WTC11 (cell line): ENCODE data around the gene AGAP3. TPM values are rescaled to one million over a fixed set of nuclear protein-coding genes. Genes with fewer than 3 reads are reported as not detected.

ENCODE experiments used
- ATAC-seq: fragments of 200-7000 bp; cut with Tn5 transposase; 2 replicates; pipeline ENCODE4 v1.10.0; 2021; ENCODE audit warnings: mild to moderate bottlenecking, moderate library complexity
- CTCF ChIA-PET: fragments of 300-600 bp; sonication (Branson Sonifier 250); formaldehyde crosslinking; loops from one replicate; lab custom pipeline; 2021; ENCODE audit warnings: antibody characterized with exemption; lab: Charles Lee
- POLR2A ChIA-PET: fragments of 350-600 bp; sonication (Branson Sonifier 250); formaldehyde crosslinking; loops from one replicate; lab custom pipeline; 2021; ENCODE audit warnings: antibody characterized with exemption; lab: Charles Lee
- DNase-seq: peaks from one replicate; pipeline ENCODE4 v3.0.0; 2021; ENCODE audit warnings: low spot score
- H3K27ac Mint-ChIP-seq: 2 replicates; pipeline ENCODE4 v1.8.0; 2021; ENCODE audit warnings: mixed read lengths
- H3K27me3 Mint-ChIP-seq: 2 replicates; pipeline ENCODE4 v1.8.0; 2021; ENCODE audit warnings: low read depth, mild to moderate bottlenecking, moderate library complexity, mixed read lengths
- H3K36me3 Mint-ChIP-seq: 2 replicates; pipeline ENCODE4 v1.8.0; 2021; ENCODE audit warnings: mixed read lengths
- H3K4me1 Mint-ChIP-seq: 2 replicates; pipeline ENCODE4 v1.8.0; 2022; ENCODE audit warnings: mixed read lengths
- H3K4me3 Mint-ChIP-seq: 2 replicates; pipeline ENCODE4 v1.8.0; 2021; ENCODE audit warnings: mild to moderate bottlenecking, moderate library complexity, mixed read lengths
- H3K9me3 Mint-ChIP-seq: 2 replicates; pipeline ENCODE4 v1.8.0; 2021; ENCODE audit warnings: mixed read lengths
- ELF4 ChIP-seq: sonication (generic); formaldehyde crosslinking; IDR thresholded peaks from 2 replicates; pipeline ENCODE4 v1.8.1; 2022; ENCODE audit warnings: low read depth, mild to moderate bottlenecking, moderate library complexity, missing genetic modification reagents
- FOXJ3 ChIP-seq: sonication (generic); formaldehyde crosslinking; IDR thresholded peaks from 2 replicates; pipeline ENCODE4 v1.9.0; 2021; ENCODE audit warnings: missing genetic modification reagents, mild to moderate bottlenecking, borderline replicate concordance
- GABPB1 ChIP-seq: sonication (generic); formaldehyde crosslinking; IDR thresholded peaks from 2 replicates; pipeline ENCODE4 v1.8.1; 2023; ENCODE audit warnings: mild to moderate bottlenecking, missing genetic modification reagents
- HMGA2 ChIP-seq: fragments of 250-450 bp; sonication (Bioruptor Pico); IDR thresholded peaks from 2 replicates; pipeline ENCODE4 v1.4.0; 2021; ENCODE audit warnings: mild to moderate bottlenecking, moderate library complexity
- JAZF1 ChIP-seq: fragments of 250-450 bp; sonication (Bioruptor Pico); IDR thresholded peaks from 2 replicates; pipeline ENCODE4 v1.9.0; 2021; ENCODE audit warnings: moderate library complexity, mild to moderate bottlenecking, inconsistent platforms
- JUN ChIP-seq: sonication (generic); formaldehyde crosslinking; IDR thresholded peaks from 2 replicates; pipeline ENCODE4 v1.8.0; 2023; ENCODE audit warnings: mild to moderate bottlenecking, missing genetic modification reagents
- MYBL2 ChIP-seq: sonication (generic); formaldehyde crosslinking; IDR thresholded peaks from 2 replicates; pipeline ENCODE4 v1.8.1; 2023; ENCODE audit warnings: mild to moderate bottlenecking, moderate library complexity, missing genetic modification reagents
- NR3C1 ChIP-seq: sonication (generic); formaldehyde crosslinking; conservative IDR thresholded peaks from 2 replicates; pipeline ENCODE4 v1.8.1; 2023; ENCODE audit warnings: low read depth, mild to moderate bottlenecking, missing genetic modification reagents
- SMAD3 ChIP-seq: sonication (generic); formaldehyde crosslinking; IDR thresholded peaks from 2 replicates; pipeline ENCODE4 v1.8.0; 2022; ENCODE audit warnings: missing genetic modification reagents, mild to moderate bottlenecking, borderline replicate concordance
- TCF7 ChIP-seq: sonication (generic); formaldehyde crosslinking; IDR thresholded peaks from 2 replicates; pipeline ENCODE4 v1.8.0; 2022; ENCODE audit warnings: mild to moderate bottlenecking, low read depth, missing genetic modification reagents, moderate library complexity
- TP53 ChIP-seq: sonication (generic); formaldehyde crosslinking; IDR thresholded peaks from 2 replicates; pipeline ENCODE4 v1.8.1; 2023; ENCODE audit warnings: mild to moderate bottlenecking, missing genetic modification reagents
- ZBTB21 ChIP-seq: sonication (generic); formaldehyde crosslinking; IDR thresholded peaks from 2 replicates; pipeline ENCODE4 v1.8.1; 2023; ENCODE audit warnings: mild to moderate bottlenecking, missing genetic modification reagents, borderline replicate concordance
- ZNF416 ChIP-seq: fragments of 250-450 bp; sonication (Bioruptor Pico); IDR thresholded peaks from 2 replicates; pipeline ENCODE4 v1.9.0; 2021; ENCODE audit warnings: mild to moderate bottlenecking, inconsistent platforms
- total RNA-seq: library from RNA; stranded (reverse); gene quantifications from 3 replicates; pipeline ENCODE4 v1.2.3, GENCODE V29; 2021
- TF ChIP-seq, protein P1 (sequence below): sonication (generic); formaldehyde crosslinking; IDR thresholded peaks from 2 replicates; pipeline ENCODE4 v1.8.1; 2022; ENCODE audit warnings: low read depth, mild to moderate bottlenecking, moderate library complexity, missing genetic modification reagents, borderline replicate concordance
- TF ChIP-seq, protein P2 (sequence below): sonication (generic); formaldehyde crosslinking; IDR thresholded peaks from 2 replicates; pipeline ENCODE4 v1.8.1; 2022; ENCODE audit warnings: missing genetic modification reagents, borderline replicate concordance
- TF ChIP-seq, protein P3 (sequence below): sonication (generic); formaldehyde crosslinking; IDR thresholded peaks from 2 replicates; pipeline ENCODE4 v1.8.1; 2023; ENCODE audit warnings: mild to moderate bottlenecking, missing genetic modification reagents, moderate library complexity
- TF ChIP-seq, protein P4 (sequence below): fragments of 250-450 bp; sonication (Bioruptor Pico); IDR thresholded peaks from 2 replicates; pipeline ENCODE4 v1.8.0; 2021; ENCODE audit warnings: mild to moderate bottlenecking
- TF ChIP-seq, protein P5 (sequence below): sonication (generic); formaldehyde crosslinking; IDR thresholded peaks from 2 replicates; pipeline ENCODE4 v1.8.0; 2022; ENCODE audit warnings: mild to moderate bottlenecking, missing genetic modification reagents
- TF ChIP-seq, protein P6 (sequence below): sonication (generic); formaldehyde crosslinking; IDR thresholded peaks from 2 replicates; pipeline ENCODE4 v1.8.1; 2023; ENCODE audit warnings: mild to moderate bottlenecking, moderate library complexity, missing genetic modification reagents
- TF ChIP-seq, protein P7 (sequence below): sonication (generic); formaldehyde crosslinking; IDR thresholded peaks from 2 replicates; pipeline ENCODE4 v1.8.1; 2023; ENCODE audit warnings: mild to moderate bottlenecking, missing genetic modification reagents, moderate library complexity
- TF ChIP-seq, protein P8 (sequence below): sonication (generic); formaldehyde crosslinking; IDR thresholded peaks from 2 replicates; pipeline ENCODE4 v1.8.0; 2022; ENCODE audit warnings: mild to moderate bottlenecking, missing genetic modification reagents

AGAP3 gene
- total RNA-seq, 1 experiment from 2014 or later, result 163 TPM

DNA sequence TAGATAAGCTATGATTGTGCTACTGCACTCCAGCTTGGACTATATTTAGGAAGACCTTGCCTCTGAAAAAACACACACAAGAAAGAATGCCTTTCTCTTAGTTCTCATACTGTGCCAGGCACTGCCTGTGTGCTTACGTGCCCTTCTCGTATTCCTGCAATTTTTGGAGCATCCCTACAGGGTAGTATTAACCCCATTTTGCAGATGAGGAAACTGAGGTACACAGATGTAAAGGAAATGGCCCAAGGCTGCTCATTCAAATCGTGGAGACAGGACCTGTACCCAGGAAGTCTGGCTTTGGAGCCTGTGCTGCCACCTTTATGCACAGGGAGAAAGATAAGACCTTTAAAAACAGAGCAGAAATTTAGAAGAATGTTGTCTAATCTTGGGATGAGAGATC is 16.7 kb downstream of the AGAP3 start:
- H3K4me3 Mint-ChIP-seq, result no peak overlapping the region; the same call in 1 of the 2 replicates
- no peak for TF ChIP-seq NR3C1
- TF ChIP-seq FOXJ3 (CRISPR knock-in tag), result no peak
- TF ChIP-seq HMGA2 (CRISPR knock-in tag), result no peak
- TF ChIP-seq, protein P1, sequence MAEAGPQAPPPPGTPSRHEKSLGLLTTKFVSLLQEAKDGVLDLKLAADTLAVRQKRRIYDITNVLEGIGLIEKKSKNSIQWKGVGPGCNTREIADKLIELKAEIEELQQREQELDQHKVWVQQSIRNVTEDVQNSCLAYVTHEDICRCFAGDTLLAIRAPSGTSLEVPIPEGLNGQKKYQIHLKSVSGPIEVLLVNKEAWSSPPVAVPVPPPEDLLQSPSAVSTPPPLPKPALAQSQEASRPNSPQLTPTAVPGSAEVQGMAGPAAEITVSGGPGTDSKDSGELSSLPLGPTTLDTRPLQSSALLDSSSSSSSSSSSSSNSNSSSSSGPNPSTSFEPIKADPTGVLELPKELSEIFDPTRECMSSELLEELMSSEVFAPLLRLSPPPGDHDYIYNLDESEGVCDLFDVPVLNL (CRISPR knock-in tag), result no peak
- no peak for TF ChIP-seq ZNF416 (CRISPR knock-in tag)
- TF ChIP-seq, protein P2, sequence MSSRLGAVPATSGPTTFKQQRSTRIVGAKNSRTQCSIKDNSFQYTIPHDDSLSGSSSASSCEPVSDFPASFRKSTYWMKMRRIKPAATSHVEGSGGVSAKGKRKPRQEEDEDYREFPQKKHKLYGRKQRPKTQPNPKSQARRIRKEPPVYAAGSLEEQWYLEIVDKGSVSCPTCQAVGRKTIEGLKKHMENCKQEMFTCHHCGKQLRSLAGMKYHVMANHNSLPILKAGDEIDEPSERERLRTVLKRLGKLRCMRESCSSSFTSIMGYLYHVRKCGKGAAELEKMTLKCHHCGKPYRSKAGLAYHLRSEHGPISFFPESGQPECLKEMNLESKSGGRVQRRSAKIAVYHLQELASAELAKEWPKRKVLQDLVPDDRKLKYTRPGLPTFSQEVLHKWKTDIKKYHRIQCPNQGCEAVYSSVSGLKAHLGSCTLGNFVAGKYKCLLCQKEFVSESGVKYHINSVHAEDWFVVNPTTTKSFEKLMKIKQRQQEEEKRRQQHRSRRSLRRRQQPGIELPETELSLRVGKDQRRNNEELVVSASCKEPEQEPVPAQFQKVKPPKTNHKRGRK (CRISPR knock-in tag), result no peak
- no peak for TF ChIP-seq GABPB1 (CRISPR knock-in tag)
- TF ChIP-seq, protein P3, sequence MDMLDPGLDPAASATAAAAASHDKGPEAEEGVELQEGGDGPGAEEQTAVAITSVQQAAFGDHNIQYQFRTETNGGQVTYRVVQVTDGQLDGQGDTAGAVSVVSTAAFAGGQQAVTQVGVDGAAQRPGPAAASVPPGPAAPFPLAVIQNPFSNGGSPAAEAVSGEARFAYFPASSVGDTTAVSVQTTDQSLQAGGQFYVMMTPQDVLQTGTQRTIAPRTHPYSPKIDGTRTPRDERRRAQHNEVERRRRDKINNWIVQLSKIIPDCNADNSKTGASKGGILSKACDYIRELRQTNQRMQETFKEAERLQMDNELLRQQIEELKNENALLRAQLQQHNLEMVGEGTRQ (CRISPR knock-in tag), result no peak
- TF ChIP-seq MYBL2 (CRISPR knock-in tag), result no peak
- TF ChIP-seq, protein P4, sequence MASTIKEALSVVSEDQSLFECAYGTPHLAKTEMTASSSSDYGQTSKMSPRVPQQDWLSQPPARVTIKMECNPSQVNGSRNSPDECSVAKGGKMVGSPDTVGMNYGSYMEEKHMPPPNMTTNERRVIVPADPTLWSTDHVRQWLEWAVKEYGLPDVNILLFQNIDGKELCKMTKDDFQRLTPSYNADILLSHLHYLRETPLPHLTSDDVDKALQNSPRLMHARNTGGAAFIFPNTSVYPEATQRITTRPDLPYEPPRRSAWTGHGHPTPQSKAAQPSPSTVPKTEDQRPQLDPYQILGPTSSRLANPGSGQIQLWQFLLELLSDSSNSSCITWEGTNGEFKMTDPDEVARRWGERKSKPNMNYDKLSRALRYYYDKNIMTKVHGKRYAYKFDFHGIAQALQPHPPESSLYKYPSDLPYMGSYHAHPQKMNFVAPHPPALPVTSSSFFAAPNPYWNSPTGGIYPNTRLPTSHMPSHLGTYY, result no peak
- TF ChIP-seq, protein P5, sequence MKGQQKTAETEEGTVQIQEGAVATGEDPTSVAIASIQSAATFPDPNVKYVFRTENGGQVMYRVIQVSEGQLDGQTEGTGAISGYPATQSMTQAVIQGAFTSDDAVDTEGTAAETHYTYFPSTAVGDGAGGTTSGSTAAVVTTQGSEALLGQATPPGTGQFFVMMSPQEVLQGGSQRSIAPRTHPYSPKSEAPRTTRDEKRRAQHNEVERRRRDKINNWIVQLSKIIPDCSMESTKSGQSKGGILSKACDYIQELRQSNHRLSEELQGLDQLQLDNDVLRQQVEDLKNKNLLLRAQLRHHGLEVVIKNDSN (CRISPR knock-in tag), result no peak
- TF ChIP-seq ZBTB21 (CRISPR knock-in tag), result no peak
- TF ChIP-seq, all 79 proteins: peak for 0
- ChIA-PET CTCF (interaction anchor here (3.0 kb wide), 1 partner anchor 15 kb away, joined by 7 read pairs; no protein-coding TSS in a partner anchor), POLR2A (interaction anchor here (0.6 kb wide), 1 partner anchor 13 kb away, joined by 4 read pairs; no protein-coding TSS in a partner anchor)
- Mint-ChIP-seq H3K9me3 (no peaks in the 10 kb centered on the region), H3K36me3 (peaks cover 2% of the 10 kb centered on the region; the same call in 1 of the 2 replicates), H3K27ac (peak overlapping the region; percentile 52), H3K27me3 (no peaks in the 10 kb centered on the region), H3K4me1 (peaks cover 47% of the 10 kb centered on the region)
- ATAC-seq, result no peak
- no peak for DNase-seq

DNA sequence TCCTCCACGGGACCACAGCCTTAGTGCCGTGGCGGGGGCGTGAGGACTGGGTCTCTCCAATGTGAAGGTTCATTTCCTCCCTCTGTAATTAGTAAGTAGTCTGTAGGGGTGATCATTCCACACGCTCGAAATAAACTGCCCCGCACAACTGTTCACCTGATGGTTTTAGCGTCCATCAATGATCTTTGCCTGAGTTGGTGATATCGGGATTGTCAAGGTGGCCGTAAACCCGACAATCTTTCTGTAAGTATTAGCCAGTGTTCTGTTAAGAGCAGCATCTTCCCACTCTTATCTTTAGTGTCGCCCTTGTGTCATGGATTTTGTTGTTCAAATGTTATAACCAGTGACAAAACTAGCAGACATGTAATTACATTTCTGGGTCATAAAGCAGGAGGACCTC is 17.7 kb downstream of the AGAP3 start:
- ChIA-PET POLR2A (interaction anchor here (0.5 kb wide), 1 partner anchor 123 kb away, joined by 3 read pairs; the partner anchor contains the start of gene ABCF2), CTCF (interaction anchor here (0.7 to 3.0 kb wide), 7 partner anchors 10 to 140 kb away, joined by 3 to 8 read pairs (median 4); no protein-coding TSS in a partner anchor)
- Mint-ChIP-seq H3K4me1 (peaks cover 50% of the 10 kb centered on the region), H3K4me3 (peak overlapping the region; percentile 59), H3K27me3 (no peaks in the 10 kb centered on the region), H3K27ac (peak overlapping the region; percentile 96), H3K36me3 (no peaks in the 10 kb centered on the region; the same call in 1 of the 2 replicates), H3K9me3 (no peaks in the 10 kb centered on the region)
- no peak for DNase-seq
- no peak for ATAC-seq
- TF ChIP-seq TP53 (CRISPR knock-in tag) (no peak), SMAD3 (CRISPR knock-in tag) (no peak), TCF7 (CRISPR knock-in tag) (no peak), MYBL2 (CRISPR knock-in tag) (no peak), ELF4 (CRISPR knock-in tag) (no peak), JUN (no peak), JAZF1 (CRISPR knock-in tag) (no peak)
- TF ChIP-seq, protein P6, sequence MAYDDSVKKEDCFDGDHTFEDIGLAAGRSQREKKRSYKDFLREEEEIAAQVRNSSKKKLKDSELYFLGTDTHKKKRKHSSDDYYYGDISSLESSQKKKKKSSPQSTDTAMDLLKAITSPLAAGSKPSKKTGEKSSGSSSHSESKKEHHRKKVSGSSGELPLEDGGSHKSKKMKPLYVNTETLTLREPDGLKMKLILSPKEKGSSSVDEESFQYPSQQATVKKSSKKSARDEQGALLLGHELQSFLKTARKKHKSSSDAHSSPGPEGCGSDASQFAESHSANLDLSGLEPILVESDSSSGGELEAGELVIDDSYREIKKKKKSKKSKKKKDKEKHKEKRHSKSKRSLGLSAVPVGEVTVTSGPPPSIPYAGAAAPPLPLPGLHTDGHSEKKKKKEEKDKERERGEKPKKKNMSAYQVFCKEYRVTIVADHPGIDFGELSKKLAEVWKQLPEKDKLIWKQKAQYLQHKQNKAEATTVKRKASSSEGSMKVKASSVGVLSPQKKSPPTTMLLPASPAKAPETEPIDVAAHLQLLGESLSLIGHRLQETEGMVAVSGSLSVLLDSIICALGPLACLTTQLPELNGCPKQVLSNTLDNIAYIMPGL (CRISPR knock-in tag), result no peak
- TF ChIP-seq, protein P7, sequence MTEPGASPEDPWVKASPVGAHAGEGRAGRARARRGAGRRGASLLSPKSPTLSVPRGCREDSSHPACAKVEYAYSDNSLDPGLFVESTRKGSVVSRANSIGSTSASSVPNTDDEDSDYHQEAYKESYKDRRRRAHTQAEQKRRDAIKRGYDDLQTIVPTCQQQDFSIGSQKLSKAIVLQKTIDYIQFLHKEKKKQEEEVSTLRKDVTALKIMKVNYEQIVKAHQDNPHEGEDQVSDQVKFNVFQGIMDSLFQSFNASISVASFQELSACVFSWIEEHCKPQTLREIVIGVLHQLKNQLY (CRISPR knock-in tag), result no peak
- TF ChIP-seq, protein P8, sequence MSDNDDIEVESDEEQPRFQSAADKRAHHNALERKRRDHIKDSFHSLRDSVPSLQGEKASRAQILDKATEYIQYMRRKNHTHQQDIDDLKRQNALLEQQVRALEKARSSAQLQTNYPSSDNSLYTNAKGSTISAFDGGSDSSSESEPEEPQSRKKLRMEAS, result no peak
- TF ChIP-seq, protein P3 (CRISPR knock-in tag), result no peak
